Stimulated activated naive CD8-positive, alpha-beta T cell treated with anti-CD3 and anti-CD28 coated beads, Interleukin-15, Interleukin-2, amounts not matched to agents 100 ng/mL and 50 ng/mL, for 24 hours (primary cell): ENCODE data around the gene RBM39.
"Not testable (repeated sequence)": the region's sequence is repeated elsewhere in the genome, so short reads cannot be mapped to it uniquely, and the experiment has no call there.

ENCODE experiments used
- H3K27ac Mint-ChIP-seq: one replicate; pipeline ENCODE4 v1.8.0; 2021; ENCODE audit warnings: mild to moderate bottlenecking, mixed read lengths
- H3K27me3 Mint-ChIP-seq: one replicate; pipeline ENCODE4 v1.8.0; 2021; ENCODE audit warnings: mixed read lengths
- H3K36me3 Mint-ChIP-seq: one replicate; pipeline ENCODE4 v1.8.0; 2021; ENCODE audit warnings: low read depth, mixed read lengths
- H3K4me1 Mint-ChIP-seq: one replicate; pipeline ENCODE4 v1.8.0; 2021; ENCODE audit warnings: low read depth, mixed read lengths
- H3K4me3 Mint-ChIP-seq: one replicate; pipeline ENCODE4 v1.8.0; 2021; ENCODE audit warnings: mild to moderate bottlenecking, mixed read lengths
- H3K9me3 Mint-ChIP-seq: one replicate; pipeline ENCODE4 v1.8.0; 2021; ENCODE audit warnings: mixed read lengths

RBM39 gene

GRCh38 chr20:35741892-35742740 lies at the start of gene RBM39:
Gene RBM39 (minus strand): TSS chr20:35742260. CDS start chr20:35740874, 1,386 bp downstream.
- Mint-ChIP-seq H3K4me1 (peaks cover 57% of the 10 kb centered on the region), H3K4me3 (peak within 1 kb of the TSS; percentile 98), H3K27me3 (no peaks in the 10 kb centered on the region), H3K27ac (peak within 1 kb of the TSS; percentile 99), H3K36me3 (peaks cover 44% of the 10 kb centered on the region), H3K9me3 (no peaks in the 10 kb centered on the region)

GRCh38 chr20:35791821-35792220 lies 49.8 kb upstream of the RBM39 start:
- Mint-ChIP-seq H3K36me3 (peaks cover 19% of the 10 kb centered on the region), H3K4me1 (peaks cover 23% of the 10 kb centered on the region), H3K4me3 (no peak overlapping the region), H3K9me3 (no peaks in the 10 kb centered on the region), H3K27ac (peak overlapping the region; percentile 58), H3K27me3 (no peaks in the 10 kb centered on the region)

- Mint-ChIP-seq H3K27ac (no peak overlapping the region), H3K27me3 (no peaks in the 10 kb centered on the region), H3K36me3 (peaks cover 25% of the 10 kb centered on the region), H3K4me1 (peaks cover 16% of the 10 kb centered on the region), H3K9me3 (no peaks in the 10 kb centered on the region), H3K4me3 (no peak overlapping the region)
Observed at GRCh38 chr20:35791097-35791496, 49.0 kb upstream of the RBM39 start.

GRCh38 chr20:35788796-35789195 lies 46.7 kb upstream of the RBM39 start:
- no peak overlapping the region for H3K27ac Mint-ChIP-seq
- H3K27me3 Mint-ChIP-seq, result no peaks in the 10 kb centered on the region
- H3K4me3 Mint-ChIP-seq, result no peak overlapping the region
- H3K4me1 Mint-ChIP-seq, result peaks cover 10% of the 10 kb centered on the region
- peaks cover 18% of the 10 kb centered on the region for H3K36me3 Mint-ChIP-seq
- H3K9me3 Mint-ChIP-seq, result no peaks in the 10 kb centered on the region

GRCh38 chr20:35785541-35785940 lies 43.5 kb upstream of the RBM39 start:
- not testable (repeated sequence) for H3K4me1 Mint-ChIP-seq, H3K27me3 Mint-ChIP-seq, H3K9me3 Mint-ChIP-seq, H3K4me3 Mint-ChIP-seq, H3K27ac Mint-ChIP-seq
- peaks cover 24% of the 10 kb centered on the region for H3K36me3 Mint-ChIP-seq

GRCh38 chr20:35783811-35784210 lies 41.8 kb upstream of the RBM39 start:
- H3K27ac Mint-ChIP-seq, H3K4me3 Mint-ChIP-seq, H3K27me3 Mint-ChIP-seq, H3K9me3 Mint-ChIP-seq: not testable (repeated sequence)
- Mint-ChIP-seq H3K4me1 (peaks cover 11% of the 10 kb centered on the region), H3K36me3 (peaks cover 38% of the 10 kb centered on the region)

GRCh38 chr20:35776513-35777101 lies 34.5 kb upstream of the RBM39 start:
- H3K4me1 Mint-ChIP-seq, result peaks cover 64% of the 10 kb centered on the region
- no peaks in the 10 kb centered on the region for H3K27me3 Mint-ChIP-seq
- peak overlapping the region; percentile 70 for H3K27ac Mint-ChIP-seq
- H3K4me3 Mint-ChIP-seq, result peak overlapping the region; percentile 10
- no peaks in the 10 kb centered on the region for H3K9me3 Mint-ChIP-seq
- H3K36me3 Mint-ChIP-seq, result peaks cover 50% of the 10 kb centered on the region

- peaks cover 7% of the 10 kb centered on the region for H3K9me3 Mint-ChIP-seq
- H3K4me3 Mint-ChIP-seq, result peak overlapping the region; percentile 85
- peak overlapping the region; percentile 88 for H3K27ac Mint-ChIP-seq
- no peaks in the 10 kb centered on the region for H3K27me3 Mint-ChIP-seq
- H3K36me3 Mint-ChIP-seq, result peaks cover 37% of the 10 kb centered on the region
- peaks cover 72% of the 10 kb centered on the region for H3K4me1 Mint-ChIP-seq
Observed at GRCh38 chr20:35774391-35774790, 32.3 kb upstream of the RBM39 start.

GRCh38 chr20:35773154-35773751 lies 31.2 kb upstream of the RBM39 start:
- H3K4me3 Mint-ChIP-seq, result peak overlapping the region; percentile 85
- no peaks in the 10 kb centered on the region for H3K27me3 Mint-ChIP-seq
- H3K9me3 Mint-ChIP-seq, result peaks cover 7% of the 10 kb centered on the region
- H3K4me1 Mint-ChIP-seq, result peaks cover 77% of the 10 kb centered on the region
- H3K27ac Mint-ChIP-seq, result peak overlapping the region; percentile 88
- H3K36me3 Mint-ChIP-seq, result peaks cover 29% of the 10 kb centered on the region

- peaks cover 7% of the 10 kb centered on the region for H3K9me3 Mint-ChIP-seq
- H3K4me1 Mint-ChIP-seq, result peaks cover 79% of the 10 kb centered on the region
- H3K36me3 Mint-ChIP-seq, result peaks cover 29% of the 10 kb centered on the region
- H3K27ac Mint-ChIP-seq, result peak overlapping the region; percentile 88
- H3K27me3 Mint-ChIP-seq, result no peaks in the 10 kb centered on the region
- H3K4me3 Mint-ChIP-seq, result peak overlapping the region; percentile 85
Observed at GRCh38 chr20:35772563-35773058, 30.6 kb upstream of the RBM39 start.

- peaks cover 28% of the 10 kb centered on the region for H3K36me3 Mint-ChIP-seq
- H3K9me3 Mint-ChIP-seq, result peaks cover 7% of the 10 kb centered on the region
- peak within 1 kb of the TSS; percentile 85 for H3K4me3 Mint-ChIP-seq
Observed at GRCh38 chr20:35771689-35772562, 29.9 kb upstream of the RBM39 start, which contains the start of gene PHF20. Gene PHF20 (plus strand): TSS chr20:35772015. CDS start chr20:35801523, 29,508 bp downstream.

GRCh38 chr20:35771367-35771688 lies 29.3 kb upstream of the RBM39 start:
- Mint-ChIP-seq H3K4me3 (peak overlapping the region; percentile 51), H3K27ac (peak overlapping the region; percentile 81), H3K36me3 (peaks cover 22% of the 10 kb centered on the region), H3K4me1 (peaks cover 75% of the 10 kb centered on the region), H3K9me3 (peaks cover 7% of the 10 kb centered on the region), H3K27me3 (no peaks in the 10 kb centered on the region)

More at GRCh38 chr20:35771689-35772562, 29.9 kb upstream of the RBM39 start, which contains the start of gene PHF20:
- Mint-ChIP-seq H3K27me3 (no peaks in the 10 kb centered on the region), H3K4me1 (peaks cover 79% of the 10 kb centered on the region), H3K27ac (peak within 1 kb of the TSS; percentile 88)

GRCh38 chr20:35768731-35769664 lies 26.9 kb upstream of the RBM39 start:
- H3K4me3 Mint-ChIP-seq, result peak overlapping the region; percentile 79
- H3K36me3 Mint-ChIP-seq, result peaks cover 6% of the 10 kb centered on the region
- peak overlapping the region; percentile 99 for H3K27ac Mint-ChIP-seq
- no peaks in the 10 kb centered on the region for H3K27me3 Mint-ChIP-seq
- H3K9me3 Mint-ChIP-seq, result peaks cover 7% of the 10 kb centered on the region
- H3K4me1 Mint-ChIP-seq, result peaks cover 59% of the 10 kb centered on the region
